Islet precursor cell (in vitro differentiated cells): ENCODE measurements around the gene HPF1.
"Not testable (repeated sequence)": the region's sequence is repeated elsewhere in the genome, so short reads cannot be mapped to it uniquely, and the experiment has no call there.

Experiments used
- DNase-seq: peaks from one replicate; pipeline ENCODE4 v3.0.0-alpha.2; 2018

The HPF1 gene

DNA sequence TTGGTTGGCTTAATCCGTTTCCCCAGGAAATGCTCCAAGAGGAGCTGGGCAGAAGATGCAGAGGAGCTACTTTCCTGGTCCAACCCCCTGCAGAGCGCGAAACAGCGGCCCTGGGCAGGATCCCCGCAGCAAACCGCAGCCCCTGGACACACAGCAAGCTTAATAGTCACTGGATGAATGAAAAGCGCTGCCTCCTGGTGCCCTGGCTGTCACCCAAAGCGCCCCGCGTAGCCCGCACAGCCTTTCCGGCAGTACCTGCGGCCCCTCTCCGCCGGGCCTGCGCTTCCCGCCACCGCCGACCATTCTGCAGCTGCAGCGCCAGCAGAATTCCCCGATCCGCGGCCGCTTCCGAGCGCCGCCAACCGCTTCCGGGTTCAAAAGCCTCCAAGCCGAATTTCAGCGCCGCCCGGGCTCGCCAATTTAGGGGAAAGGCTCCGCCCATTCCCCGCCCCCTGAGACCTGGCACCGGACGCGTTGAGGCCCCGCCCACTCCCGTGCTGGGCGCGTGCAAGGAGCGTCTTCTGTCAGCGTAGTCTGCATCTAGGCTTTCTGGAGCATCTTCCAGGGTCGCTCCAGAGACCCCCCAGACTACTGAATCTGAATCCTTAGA, at the start of gene HPF1:
Gene HPF1 (minus strand): TSS at position 370 of the 610 bp plus-strand sequence. CDS start 67 bp downstream, at position 303.
- DNase-seq: peak; percentile 96

DNA sequence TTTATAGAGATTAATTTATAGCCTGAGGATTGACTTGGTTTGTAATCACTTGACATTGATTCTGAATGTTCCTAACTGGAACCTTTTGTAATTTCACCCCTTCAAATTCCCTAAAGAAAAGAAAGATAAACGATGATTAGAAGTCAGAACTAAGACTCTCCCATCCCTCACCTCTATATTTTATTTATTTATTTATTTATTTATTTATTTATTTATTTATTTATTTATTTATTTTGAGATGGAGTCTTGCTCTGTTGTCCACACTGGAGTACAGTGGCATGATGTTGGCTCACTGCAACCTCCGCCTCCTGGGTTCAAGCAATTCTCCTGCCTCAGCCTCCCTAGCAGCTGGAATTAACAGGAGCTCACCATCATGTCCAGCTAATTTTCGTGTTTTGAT, 49.0 kb upstream of the HPF1 start:
- DNase-seq: not testable (repeated sequence)

DNA sequence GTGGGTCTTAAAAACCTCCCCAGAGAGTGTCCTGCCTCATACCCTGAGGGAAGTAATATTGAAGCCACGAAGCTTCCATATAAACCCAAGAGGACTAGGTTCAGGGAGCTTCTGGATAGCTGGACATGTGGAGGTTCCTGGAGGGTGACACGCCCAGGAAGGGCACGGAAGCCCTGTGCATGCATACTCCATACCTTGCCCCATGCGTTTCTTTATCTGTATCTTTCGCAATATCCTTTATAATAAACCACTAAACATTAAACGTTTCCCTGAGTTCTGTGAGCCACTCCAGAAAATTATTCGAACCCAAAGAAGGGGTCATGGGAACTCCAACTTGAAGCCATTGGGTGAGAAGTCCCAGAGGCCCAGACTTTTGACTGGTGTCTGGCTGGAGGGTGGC, 45.7 kb upstream of the HPF1 start:
- no peak for DNase-seq

DNA sequence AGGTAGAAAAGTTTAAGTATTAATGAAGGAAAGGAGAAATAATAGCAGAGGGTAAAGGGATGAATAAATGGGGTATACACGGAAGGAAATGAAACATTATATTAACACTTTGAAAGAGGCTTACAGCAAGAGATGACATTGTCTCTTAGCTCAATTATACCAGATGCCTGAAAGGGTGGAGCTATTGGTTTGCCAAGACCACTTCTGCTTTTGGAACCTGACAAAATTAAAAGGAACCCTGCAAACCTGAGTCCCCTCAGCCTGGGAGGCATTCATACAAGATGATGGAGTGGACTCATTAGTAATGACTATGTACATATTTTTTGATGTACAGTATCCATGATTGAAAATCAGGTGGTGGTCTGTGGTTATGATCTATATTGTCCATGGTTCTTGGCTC, 45.1 kb upstream of the HPF1 start:
- DNase-seq: no peak

DNA sequence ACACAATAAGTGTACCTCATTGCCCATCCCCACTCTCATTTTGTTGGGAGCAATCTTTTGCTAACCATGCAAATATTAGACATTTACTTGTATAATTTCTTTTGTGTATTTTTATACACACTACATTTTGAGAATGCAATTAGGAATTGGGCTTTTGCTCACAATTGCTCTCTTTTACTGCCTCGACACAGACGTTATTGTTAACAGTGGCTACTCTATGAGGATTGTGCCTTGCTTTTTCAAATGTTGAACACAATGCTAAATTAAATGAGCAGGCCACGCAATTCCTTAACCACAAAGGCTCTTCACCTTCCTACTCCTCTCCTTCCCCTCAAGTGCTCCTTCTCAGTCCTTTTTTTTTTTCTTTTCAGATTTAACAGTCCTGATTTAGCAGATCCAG, 42.8 kb upstream of the HPF1 start:
- no peak for DNase-seq

DNA sequence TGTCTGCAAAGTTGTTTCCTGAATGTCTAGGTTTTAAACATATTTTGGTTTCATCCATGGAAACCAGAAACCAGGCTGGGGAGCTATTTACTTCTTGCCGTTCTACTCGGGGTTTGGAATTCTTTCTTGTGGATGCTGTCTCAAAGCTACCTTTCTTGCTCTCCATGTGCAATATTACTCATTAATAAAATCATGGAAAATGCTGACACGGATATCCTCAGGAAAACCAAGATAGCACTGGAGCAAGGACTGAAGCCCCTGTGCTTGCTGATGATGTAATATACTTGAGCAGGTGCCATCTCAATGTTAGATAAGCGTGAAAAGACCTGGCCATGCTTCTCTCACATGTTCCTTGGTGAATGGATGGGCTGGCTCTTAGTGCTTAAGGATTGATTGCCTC, 41.5 kb upstream of the HPF1 start:
- no peak for DNase-seq

DNA sequence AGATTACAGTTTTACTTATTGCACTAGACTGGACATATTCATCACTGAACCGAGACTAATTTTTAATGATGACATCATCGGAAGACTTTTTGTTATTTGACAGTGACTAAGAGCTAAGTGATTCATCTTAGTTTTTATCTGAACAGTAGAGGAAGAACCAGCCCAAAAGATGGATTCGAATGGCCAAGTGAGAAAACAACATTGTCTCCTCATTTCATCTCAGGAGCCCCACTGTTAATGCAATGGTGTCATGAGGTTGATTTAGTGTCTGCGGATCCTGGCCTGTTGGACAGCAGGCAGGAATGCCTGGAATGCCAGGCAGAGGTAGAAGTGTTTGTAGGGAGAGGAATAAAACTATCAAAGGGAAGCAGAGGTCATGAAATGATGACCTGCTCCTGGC, 37.8 kb upstream of the HPF1 start:
- DNase-seq: peak; percentile 79

DNA sequence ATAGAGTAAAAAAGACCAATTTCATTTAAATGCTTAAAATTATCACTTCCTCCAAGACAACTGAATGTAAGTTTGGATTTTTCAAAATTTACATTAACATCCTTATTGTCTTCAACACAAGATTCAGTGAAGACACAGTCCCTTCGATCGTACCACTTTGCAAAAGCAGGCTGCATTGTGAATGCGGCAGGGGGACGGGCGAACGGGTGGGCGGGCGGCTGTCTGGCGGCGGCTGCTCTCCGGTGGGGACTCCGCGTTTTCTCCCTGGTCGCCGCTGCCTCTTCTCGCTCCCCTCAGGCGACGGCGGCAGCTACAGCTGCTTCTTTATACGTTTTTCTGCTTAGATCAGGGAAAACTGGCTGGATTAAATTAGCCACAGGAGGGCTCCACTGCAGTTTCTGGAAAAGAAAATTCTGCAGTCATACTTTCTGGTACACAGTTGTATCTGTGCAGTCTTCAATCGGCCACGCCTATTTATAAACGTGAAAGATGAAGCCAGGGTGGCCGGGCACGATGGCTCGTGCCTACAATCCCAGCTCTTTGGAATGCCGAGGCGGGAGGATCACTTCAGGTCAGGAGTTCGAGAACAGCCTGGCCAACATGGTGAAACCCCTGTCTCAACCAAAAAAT, 33.9 kb upstream of the HPF1 start:
- peak; percentile 93 for DNase-seq

DNA sequence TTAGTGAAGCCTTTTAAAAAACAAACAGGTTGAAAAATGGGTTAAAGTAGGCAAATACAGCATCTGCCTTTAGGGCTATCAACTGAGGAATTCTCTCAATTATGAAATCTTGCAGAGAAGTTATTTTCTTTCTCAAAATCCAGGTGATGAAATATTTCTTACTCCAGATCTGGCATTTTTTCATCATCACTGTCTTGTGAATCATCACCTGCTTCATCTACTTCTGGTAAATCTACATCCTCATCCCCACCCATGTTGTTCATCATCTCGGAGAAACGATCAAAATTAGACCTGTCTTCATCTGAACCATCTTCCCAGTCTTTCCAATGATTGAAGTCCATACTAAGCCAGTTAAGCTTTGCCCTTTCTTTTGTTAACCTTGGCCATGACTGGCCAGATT, 33.3 kb upstream of the HPF1 start:
- DNase-seq: no peak

DNA sequence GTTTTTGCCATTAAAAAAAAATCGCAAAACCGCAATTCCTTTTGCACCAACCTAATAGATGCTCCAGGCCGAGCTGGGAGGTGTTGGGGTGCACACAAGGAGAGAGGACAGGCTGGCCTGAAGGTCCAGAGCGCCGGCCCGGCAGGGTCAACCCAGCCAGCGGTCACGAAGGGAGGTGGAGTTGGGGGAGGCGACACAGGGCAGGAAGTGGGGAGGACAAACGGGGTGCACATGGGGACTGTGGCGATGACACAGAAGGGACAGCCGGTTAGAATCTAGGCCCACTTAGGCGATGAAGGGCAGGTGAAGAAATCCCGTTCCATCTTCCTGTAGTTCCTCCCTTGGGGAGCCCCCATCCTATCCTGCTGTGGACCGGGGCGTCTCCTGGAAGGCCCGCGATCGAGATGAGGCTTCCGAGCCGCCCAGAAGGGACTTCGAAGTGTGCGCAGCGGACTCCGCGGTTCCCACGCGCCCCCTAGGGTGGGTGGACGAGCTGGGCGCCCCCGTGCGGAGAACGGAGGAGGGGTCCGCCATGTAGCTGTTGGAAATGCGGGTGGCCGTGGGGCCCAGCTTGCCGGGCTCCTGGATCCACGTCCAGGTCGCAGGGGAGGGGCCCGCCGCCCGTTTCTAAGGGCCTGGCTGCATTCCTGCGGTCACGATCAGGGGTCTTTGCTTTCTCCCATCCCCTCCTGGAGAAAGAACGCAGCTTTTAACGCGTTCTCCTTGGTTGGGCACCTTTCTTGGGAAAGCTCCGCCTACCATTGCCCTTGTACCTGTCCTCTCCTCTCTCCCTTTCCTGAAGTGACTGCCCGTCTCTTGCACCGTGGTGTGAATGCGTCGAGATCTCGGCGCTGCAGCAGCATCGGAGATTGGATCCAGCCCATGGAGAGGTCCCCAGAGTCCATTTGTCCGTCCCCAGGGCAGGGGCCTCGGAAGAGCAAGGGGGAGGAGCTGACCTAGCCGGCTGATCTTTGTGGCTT, 17.0 kb upstream of the HPF1 start:
- DNase-seq: peak; percentile 68

DNA sequence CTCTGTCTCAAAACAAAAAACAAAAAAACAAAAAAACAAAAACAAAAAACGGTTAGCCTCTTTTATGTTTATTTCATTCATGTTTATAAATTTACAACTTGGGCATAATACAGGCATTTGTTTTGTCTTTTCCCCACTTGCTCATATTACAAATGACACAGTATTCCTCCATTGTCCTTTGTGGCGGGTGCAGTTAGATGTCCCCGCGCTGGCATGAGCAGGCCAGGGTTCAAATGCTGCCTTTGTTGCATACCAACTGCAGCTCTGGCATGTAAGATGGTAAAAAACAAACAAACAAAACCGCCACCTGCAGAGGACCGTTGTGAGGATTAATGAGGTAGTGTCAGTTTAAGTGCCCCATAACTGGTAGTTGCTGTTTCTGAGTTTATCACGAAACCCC, 16.1 kb upstream of the HPF1 start:
- no peak for DNase-seq

DNA sequence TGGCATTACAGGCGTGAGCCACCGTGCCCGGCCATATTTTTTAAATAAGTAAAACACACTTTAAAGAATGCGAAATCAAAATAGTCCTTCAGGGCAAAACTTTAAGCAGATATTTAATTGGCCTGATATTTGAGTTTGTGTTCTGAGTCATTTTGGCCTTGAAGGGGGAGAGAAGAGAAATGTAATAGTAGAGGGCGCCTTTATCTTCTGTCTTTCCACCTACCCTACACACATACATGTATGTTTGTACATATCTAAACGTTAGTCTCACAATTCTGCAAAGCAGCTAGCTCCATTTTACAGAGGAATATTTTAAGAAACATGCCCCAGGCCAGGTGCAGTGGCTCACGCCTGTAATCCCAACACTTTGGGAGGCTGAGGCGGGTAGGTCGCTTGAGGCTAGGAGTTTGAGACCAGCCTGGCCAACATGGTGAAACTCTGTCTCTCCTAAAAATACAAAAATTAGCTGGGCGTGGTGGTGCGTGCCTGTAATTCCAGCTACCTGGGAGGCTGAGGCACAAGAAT, 13.9 kb upstream of the HPF1 start:
- not testable (repeated sequence) for DNase-seq

DNA sequence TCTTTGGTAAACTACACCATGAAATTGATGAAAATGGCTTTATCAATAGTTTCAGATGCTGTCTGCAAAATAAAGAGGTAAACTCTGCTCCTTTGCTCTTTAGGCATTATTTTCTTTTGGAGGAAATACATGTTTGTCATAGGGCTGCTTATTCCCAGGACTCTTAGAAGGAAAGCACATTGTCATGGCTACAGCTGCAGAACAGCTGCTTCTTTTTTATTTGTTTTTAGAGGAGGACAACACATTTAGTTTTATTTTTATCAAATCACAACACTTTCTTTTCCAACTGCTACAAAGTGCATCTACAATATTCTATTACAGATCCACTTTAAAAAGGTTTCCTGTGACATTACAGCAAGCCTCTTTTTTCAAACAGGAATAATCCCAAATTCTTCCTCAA, 12.7 kb upstream of the HPF1 start:
- no peak for DNase-seq

DNA sequence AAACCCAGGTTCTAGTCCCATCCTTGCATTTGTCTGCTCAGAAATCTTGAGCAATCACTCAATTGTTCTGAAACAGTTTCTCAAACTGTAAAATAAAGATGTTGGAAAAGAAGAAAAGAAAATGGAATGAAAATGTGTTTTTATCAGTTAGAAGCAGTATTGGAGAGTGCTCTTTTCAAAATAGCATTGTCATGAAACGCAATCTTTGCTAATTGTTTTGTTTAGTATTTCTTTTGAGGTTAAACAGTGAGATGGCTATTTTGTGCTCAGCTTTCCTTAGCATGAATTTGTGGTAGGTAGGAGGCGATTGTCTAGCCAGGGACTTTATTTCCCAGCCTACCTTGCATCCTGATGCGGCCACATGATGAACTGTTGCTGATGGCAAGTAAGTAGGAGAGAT, 10.6 kb upstream of the HPF1 start:
- no peak for DNase-seq

DNA sequence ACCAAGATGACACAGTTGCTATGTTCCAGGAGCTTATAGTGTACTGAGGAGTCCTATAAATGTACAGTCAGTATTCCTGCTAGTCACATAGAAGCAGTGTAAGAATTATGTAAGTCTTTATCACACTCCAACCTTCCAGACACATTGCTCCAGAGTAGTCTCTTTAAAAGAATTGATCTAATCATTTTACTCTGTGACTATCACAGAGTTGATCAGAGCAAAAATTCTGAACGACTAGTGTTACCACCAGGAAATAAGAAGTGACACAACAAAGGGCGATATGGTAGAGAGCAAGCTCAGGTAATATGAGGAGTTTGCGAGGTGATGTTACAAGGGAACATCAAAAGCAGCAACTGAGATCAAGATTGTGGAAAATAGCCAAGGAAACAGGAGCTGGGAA, 9.0 kb upstream of the HPF1 start:
- DNase-seq: no peak

DNA sequence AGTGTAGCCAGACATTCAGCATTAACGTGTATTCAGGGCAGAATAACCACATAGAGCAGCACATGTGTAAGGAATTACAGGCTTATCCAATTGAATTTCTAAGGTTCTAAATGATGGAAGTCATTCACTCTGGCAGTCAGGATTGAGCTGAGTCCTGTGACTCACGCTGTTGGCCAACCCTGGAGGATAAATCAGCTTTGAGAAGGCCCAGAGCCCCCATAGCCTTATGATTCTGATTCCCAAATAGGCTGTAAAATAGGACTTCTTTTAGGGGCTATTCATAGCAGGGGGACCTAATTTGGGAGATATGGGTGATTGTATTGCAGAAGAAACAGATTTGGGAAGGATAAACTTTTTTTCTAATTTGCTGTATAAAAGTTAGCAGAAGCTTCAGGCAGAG, 8.1 kb upstream of the HPF1 start:
- DNase-seq: no peak

DNA sequence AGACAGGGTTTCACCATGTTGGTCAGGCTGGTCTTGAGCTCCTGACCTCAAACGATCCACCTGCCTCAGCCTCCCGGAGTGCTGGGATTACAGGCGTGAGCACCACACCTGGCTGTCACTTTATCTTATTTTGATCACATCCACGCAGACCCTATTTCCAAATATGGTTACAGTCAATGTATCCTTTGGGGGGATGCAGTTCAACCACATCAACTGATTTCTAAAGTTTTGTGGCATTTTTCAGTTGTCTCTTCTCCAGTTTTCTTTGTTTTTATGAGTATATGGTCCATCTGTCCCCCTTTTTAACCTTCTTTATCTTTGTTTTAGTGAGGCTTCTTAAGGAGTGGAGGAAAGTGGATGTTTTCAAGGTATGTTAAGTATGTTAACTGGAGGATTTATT, 4.1 kb upstream of the HPF1 start:
- DNase-seq: no peak

DNA sequence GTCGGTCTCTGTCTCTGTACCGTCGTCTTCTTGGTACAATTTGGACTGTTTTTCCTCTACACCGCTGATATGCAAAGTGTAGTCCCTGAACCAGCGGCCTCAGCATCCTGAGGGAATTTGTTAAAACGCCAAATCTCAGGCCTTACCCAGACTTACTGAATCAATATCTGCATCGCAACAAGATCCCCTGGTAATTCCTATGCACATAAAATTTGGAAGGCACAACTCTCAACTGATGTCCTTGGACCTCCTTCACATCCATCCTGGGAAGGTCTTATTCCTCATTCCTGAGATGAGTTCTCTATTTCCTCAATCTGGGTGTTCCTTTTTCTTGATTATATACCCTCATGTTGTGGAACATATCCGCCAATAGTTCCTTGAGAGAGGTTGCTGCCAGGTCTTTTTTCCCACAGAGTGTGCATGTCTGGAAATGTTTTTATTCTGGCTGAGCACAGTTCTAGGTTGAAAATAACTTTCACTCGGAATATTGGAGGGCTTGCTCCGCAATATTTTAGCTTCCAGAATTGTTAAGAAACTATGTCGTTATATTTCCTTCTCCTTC, 738 bp upstream of the HPF1 start:
- DNase-seq: no peak

DNA sequence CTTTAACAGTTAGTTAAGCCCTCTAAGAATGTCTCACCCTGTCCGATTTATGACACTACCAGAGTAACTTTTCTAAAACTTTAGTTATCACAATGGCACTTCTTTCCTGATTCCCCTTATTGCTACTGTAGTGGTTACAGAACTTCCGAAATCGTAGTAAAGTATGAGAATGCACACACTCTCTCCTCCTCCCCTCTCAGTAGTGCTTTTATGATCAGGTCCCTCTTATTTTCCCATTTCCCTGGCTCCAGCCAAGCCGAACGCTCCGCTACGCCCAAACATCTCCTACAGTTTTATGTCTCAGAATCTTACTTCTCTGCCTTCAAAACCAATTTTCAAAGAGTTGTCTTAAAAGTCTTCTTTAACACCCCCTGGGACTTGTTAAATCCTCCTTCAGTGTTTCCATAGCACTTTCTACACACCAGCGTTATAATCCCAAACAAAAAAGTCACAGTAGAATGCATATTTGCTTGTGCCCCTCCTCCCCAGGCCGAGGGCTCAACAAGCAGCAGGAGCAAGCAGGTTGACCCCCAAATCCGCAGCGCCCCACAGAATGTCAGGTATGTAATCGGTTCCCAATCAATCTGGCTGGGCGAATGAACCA, 671 bp downstream of the HPF1 start:
- no peak for DNase-seq

DNA sequence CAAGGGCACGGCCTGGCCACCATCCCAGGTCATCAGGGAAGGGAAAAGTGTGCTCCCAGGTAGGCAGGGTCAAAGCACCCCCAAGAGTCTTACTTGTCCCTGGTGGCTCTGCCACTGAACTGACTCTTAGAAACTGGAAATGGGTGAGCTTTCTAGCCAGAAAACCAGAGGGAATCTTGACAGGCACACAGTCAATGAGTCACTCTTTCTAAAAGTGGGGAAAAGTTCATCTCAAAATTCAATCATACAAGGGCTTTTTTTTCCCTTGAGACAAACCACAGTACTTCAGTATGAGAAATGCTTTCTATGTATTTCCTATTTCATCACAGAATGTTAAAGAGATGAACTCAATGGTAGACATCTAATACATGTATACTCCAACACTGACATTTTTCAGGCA, 12.5 kb downstream of the HPF1 start:
- no peak for DNase-seq

DNA sequence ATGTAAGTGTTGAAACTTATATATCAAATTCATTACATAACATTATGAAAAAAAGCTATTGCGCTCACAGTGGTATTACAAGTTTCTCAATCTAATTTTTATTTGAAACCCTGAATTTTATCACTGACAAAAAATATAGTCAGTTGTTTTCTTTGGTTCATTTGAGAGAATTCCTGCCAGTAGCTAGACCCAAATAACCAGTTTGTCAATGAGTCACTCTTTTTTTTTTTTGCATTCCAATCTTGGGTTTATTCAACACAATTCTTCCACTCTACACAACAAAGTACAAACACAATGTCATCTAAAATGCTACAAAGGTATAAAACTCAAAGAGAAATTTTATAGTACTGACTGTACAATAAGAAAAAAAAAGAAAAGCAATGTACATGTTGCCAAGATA, 13.1 kb downstream of the HPF1 start:
- DNase-seq: no peak

DNA sequence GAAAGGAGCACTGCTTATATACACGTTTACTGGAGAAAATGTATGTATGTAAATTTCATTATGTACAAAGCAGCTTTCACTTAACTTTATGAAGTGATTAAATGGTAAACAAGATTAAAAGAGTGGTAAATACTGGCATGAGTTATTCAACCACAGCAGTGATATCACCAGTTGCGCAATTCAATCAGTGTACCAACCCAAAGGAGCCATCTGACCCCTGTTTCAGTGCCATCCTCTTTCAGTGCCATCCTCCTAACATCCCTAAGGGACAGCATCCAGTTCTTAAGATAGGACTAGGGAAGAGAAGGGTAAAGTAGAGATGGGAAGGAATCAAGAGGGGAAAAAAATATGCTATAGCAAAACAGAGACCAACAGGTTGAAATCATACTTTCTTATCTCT, 16.2 kb downstream of the HPF1 start:
- no peak for DNase-seq

DNA sequence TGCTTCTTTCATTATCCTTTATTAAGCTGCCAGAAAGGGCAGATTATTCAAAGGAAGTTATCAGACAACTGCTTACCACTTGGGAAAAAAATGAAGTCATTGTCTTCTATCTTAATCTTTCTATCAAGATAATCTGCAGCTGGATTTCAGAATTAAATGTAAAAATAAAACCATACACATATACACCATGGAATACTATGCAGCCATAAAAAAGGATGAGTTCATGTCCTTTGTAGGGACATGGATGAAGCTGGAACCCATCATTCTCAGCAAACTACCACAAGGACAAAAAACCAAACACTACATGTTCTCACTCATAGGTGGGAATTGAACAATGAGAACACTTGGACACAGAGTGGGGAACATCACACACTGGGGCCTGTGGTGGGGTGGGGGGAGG, 19.1 kb downstream of the HPF1 start:
- DNase-seq: not testable (repeated sequence)
